IPS-15b (cell line): ENCODE measurements around the gene SFXN5.

Experiments used
- H3K27me3 ChIP-seq: one replicate; pipeline ENCODE4 v1.6.1; 2013; ENCODE audit warnings: low read length; ENCODE audit not compliant: control insufficient read depth, insufficient read depth
- H3K36me3 ChIP-seq: one replicate; pipeline ENCODE4 v1.6.1; 2013; ENCODE audit warnings: low read length; ENCODE audit not compliant: control insufficient read depth, insufficient read depth
- H3K4me1 ChIP-seq: one replicate; pipeline ENCODE4 v1.6.1; 2013; ENCODE audit warnings: mild to moderate bottlenecking, low read length; ENCODE audit not compliant: control insufficient read depth, insufficient read depth
- H3K4me3 ChIP-seq: one replicate; pipeline ENCODE4 v1.5.1; 2013; ENCODE audit warnings: low read depth, low read length
- H3K9ac ChIP-seq: one replicate; pipeline ENCODE4 v1.6.1; 2013; ENCODE audit warnings: low read depth, mild to moderate bottlenecking, low read length
- H3K9me3 ChIP-seq: one replicate; pipeline ENCODE4 v1.6.1; 2013; ENCODE audit warnings: mild to moderate bottlenecking, low read length; ENCODE audit not compliant: control insufficient read depth, insufficient read depth

Gene SFXN5

DNA sequence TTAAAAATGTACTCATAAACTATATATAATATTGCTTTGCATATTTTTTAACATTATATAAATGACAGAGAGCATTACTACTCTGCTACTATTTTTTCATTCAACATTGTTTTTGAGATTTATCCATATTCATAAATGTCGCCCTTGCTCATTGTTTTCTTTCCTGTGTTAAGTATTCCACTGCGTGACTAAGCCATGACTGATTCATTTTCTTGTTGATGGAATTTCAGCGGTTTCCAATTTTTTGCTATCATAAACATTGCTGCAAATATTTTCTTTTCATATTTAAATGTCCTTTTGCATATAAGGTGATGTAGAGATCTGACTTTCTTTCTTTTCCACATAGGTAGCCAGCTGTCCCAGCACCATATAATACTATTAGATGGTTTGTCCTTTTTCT lies 57.6 kb downstream of the SFXN5 start:
- Histone ChIP-seq H3K9ac (no peak overlapping the region), H3K4me3 (no peak overlapping the region), H3K9me3 (no peaks in the 10 kb centered on the region), H3K36me3 (no peaks in the 10 kb centered on the region), H3K27me3 (no peaks in the 10 kb centered on the region), H3K4me1 (no peaks in the 10 kb centered on the region)

DNA sequence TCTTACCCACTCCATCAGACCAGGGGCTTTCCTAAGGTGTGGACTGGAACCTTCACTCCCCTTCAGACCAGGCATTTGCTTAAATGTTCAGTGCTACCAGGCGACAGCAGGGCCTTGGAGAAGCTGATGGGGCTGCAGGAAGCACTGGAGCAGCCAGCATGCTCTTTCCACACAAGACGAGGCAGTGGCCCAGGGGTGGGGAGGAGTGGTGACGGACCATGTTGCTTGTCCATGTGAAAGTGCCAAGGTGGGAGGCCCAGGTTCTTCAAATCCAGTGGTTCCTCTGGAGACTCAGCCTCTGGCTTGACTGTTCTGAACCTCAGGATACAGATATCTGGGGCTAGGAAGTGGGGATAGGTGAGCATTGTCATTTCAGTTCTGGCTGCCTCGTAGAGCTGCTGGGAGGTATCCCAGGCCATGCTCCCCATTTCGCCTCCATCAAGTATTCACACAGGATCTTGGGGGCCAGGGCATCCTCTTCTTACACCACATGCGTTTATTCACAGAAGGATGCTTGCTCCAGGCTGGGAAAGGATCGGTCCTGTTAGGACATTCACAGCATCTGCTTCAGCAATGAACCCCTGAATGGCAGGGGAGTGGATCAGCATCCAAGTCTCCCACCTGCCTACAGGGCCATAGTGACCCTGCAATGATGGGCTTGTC lies 62.2 kb downstream of the SFXN5 start:
- H3K27me3 ChIP-seq, result no peaks in the 10 kb centered on the region
- no peaks in the 10 kb centered on the region for H3K4me1 ChIP-seq
- no peaks in the 10 kb centered on the region for H3K36me3 ChIP-seq
- H3K9ac ChIP-seq, result no peak overlapping the region
- H3K4me3 ChIP-seq, result no peak overlapping the region
- H3K9me3 ChIP-seq, result no peaks in the 10 kb centered on the region

DNA sequence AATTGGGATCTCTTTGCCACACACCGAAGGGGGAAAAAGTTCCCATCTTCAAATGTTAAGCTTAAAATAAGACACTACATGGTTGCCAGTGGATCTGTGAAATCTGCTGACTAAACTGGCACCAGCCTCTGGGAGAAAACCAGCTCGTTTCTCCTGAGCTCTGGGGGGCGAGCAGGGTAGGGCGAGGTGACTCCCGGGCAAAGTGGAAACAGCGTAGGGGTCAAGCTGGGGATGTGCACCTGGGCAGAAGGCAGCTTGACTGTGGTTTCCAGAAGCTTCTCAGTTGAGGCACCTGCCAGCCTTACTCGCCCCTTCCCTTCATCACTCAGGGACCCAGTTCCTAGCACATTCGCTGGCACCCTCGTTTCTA lies 62.8 kb downstream of the SFXN5 start:
- Histone ChIP-seq H3K4me1 (no peaks in the 10 kb centered on the region), H3K9ac (no peak overlapping the region), H3K27me3 (no peaks in the 10 kb centered on the region), H3K4me3 (no peak overlapping the region), H3K36me3 (no peaks in the 10 kb centered on the region), H3K9me3 (no peaks in the 10 kb centered on the region)

DNA sequence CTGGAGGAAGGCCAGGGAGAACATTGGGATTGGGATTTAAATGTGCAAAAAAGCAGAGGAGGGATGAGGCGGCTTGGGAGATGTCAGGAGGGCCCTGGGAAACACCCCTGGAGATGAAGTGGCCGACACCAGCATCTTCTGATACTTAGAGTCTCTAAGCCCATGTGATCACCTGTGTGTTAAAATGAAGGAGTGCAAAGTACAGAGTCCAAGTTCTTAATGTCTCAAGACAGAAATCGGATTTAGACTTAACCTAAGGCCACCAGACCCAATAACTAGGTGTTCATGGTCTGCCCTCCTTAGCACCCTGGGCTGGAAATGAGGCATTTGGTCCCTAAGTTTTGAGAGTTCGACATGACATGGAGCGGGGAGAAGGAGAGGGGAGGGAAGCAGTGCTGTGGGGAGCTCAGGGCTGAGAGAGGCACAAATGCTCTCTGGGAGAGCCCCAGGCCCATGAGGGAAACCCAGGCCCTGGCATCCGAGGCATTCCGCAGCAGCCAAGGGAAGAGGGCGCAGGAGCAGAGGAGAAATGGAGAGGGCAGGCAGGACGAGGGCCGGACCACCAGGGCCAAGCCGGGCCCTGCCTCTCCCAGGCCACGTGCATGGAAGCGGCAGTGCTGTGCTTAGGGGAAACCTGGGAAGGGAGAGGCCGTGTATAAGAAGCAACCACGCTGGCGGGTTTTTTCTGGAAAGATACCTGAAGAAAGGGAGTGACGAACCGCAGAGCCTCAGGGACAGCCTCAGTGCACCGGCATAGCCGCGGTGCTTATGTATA lies 63.3 kb downstream of the SFXN5 start:
- Histone ChIP-seq H3K4me1 (no peaks in the 10 kb centered on the region), H3K4me3 (no peak overlapping the region), H3K36me3 (no peaks in the 10 kb centered on the region), H3K27me3 (no peaks in the 10 kb centered on the region), H3K9ac (no peak overlapping the region), H3K9me3 (no peaks in the 10 kb centered on the region)

DNA sequence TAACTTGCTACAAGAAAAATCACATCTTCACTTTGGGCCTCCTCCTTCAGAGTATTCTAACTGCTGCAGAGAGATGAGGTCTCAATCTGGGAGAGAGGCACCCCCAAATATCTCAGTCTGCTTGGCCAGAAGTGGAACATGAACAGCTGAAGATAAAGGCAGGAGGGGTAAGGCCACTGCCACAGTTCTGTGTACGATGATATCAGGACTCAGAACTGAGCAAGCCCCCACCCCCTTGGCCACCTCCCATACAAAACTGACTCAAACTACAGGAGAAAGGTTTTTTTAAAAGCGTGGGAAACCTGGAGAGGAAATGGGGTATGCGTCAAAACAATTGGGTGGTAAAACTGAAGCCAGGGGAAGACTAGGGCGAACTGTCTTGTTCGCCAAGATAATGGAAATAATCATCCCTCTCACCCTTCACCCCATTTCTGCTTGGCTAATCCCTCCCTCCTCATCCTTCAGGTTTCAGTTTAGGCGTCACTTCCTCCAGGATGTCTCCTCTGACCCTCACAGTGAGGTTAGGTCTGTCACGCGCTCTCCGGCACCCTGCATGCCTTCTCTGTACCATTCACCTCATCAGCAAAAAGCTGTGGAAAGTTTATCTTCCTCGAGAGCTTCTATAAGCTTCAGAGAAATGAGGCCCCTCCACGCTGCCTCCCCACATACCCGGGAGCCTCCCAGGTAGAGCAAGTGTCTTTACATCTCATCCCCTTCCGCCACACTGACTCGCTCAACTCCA lies 64.4 kb downstream of the SFXN5 start:
- Histone ChIP-seq H3K36me3 (no peaks in the 10 kb centered on the region), H3K9me3 (no peaks in the 10 kb centered on the region), H3K27me3 (no peaks in the 10 kb centered on the region)

DNA sequence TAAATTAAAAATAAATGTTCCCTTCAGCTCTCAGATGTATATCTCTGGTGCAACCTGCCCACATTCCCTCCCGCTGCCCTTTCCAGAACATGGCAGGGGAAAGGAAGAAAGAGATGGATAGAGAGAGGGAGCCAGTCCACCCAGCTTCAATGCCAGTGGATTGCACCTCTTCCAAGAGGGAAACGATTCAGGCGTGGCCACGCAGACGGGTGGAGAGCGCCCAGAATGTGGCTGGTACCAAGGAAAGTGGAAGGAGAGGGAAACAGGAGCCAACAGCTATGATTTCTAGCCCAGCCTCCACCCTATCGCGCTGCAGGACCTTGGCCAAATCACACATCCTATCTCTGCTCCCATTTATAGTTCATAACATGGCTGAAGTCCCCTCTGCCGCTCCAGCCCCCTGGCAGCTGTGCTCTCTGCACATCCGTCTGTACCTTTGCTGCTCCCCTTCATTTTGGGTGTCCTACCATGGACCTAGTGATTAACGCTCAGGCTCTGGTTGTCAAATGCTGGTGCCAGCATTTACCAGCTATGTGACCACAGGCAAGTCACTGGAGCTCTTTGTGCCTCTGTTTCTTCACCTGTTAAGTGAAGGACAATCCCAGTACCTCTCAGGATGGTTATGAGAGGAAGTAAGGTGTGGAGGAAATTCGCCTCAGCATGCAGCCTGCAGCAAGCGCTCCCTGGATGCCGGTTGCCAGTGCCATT lies 66.5 kb downstream of the SFXN5 start:
- H3K36me3 ChIP-seq, result no peaks in the 10 kb centered on the region
- H3K4me1 ChIP-seq, result peaks cover 2% of the 10 kb centered on the region
- H3K27me3 ChIP-seq, result no peaks in the 10 kb centered on the region
- H3K9ac ChIP-seq, result no peak overlapping the region
- no peak overlapping the region for H3K4me3 ChIP-seq
- H3K9me3 ChIP-seq, result no peaks in the 10 kb centered on the region

More for the DNA sequence above, 64.4 kb downstream of the SFXN5 start:
- Histone ChIP-seq H3K4me3 (no peak overlapping the region), H3K4me1 (no peaks in the 10 kb centered on the region), H3K9ac (no peak overlapping the region)

DNA sequence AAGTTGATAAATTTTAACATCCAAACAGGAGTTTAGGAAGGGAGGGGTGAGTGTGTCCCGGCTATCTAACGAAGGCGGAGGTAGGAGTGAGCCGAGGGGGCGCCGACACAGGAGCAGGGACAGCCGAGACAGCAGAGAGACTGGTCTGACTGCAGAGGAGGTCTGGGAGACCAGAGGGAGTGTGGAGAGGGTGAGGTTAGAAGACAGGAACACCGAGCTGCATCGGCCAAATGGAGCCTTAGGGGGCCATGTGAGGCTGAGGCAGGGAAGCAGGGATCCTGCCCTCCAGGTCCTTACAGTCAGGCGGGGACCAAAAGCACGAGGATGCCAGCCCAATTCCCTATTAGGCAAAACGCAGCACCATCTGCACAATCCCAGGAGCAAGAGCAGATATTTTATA lies 67.0 kb downstream of the SFXN5 start:
- Histone ChIP-seq H3K9me3 (no peaks in the 10 kb centered on the region), H3K27me3 (no peaks in the 10 kb centered on the region), H3K4me3 (no peak overlapping the region), H3K4me1 (peaks cover 2% of the 10 kb centered on the region), H3K36me3 (no peaks in the 10 kb centered on the region), H3K9ac (no peak overlapping the region)

DNA sequence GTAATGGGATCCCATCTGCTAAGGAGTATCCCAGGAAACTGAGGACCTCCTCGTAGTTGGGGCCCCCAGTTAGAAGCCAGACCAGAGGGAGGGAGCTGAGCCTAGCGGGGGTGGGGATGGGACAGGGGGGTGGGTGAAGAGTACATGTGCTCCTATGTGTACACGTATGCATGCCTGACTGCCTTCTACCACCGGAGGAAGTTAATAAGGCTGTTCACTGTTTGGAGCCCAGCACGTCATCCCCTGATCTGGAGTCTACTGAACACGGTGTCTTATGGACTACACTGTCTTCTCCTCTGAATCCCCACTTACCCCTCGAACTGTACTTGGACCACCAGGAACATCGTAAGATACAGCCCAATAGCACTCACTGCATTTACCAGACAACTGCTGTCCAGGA lies 68.5 kb downstream of the SFXN5 start:
- peaks cover 2% of the 10 kb centered on the region for H3K4me1 ChIP-seq
- no peak overlapping the region for H3K4me3 ChIP-seq
- no peaks in the 10 kb centered on the region for H3K9me3 ChIP-seq
- H3K27me3 ChIP-seq, result no peaks in the 10 kb centered on the region
- H3K9ac ChIP-seq, result no peak overlapping the region
- peaks cover 5% of the 10 kb centered on the region for H3K36me3 ChIP-seq

DNA sequence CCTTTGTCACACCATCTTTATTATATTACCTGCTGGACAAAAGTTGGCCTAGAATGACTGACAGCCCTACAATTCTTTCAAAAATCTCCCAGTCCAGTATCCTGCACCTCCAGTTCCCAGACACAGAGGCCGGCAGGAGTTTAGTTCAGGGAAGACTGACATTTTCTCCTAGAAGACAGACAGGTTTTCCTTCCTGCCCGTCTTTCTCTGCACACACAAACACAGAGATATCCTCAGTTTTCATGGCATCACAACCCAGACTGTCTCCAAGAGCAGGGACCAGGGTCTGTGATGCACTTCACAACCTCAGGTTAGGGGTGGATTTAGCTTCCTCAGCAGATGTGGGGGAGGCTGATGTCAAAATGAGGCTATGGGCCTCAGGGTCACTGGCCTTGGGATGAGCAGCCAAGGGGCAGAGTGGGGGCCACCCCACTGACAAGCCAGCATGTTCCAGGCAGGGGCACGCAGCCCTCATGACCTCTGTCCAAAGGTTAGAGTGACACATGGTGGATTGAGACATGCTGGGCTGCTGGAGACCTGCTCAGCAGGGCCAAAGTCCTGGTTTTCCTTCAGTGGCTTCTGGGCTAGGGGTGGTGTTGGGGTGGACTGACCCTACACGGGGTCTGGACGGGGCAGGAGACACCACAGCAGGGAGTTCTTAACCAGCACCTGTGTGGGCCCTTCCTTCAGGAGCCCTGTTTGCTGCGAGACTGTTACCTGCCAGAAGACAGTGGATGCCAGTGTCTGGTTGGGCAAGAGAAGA lies 70.5 kb downstream of the SFXN5 start:
- H3K9me3 ChIP-seq, result no peaks in the 10 kb centered on the region
- H3K4me3 ChIP-seq, result no peak overlapping the region
- H3K9ac ChIP-seq, result no peak overlapping the region

DNA sequence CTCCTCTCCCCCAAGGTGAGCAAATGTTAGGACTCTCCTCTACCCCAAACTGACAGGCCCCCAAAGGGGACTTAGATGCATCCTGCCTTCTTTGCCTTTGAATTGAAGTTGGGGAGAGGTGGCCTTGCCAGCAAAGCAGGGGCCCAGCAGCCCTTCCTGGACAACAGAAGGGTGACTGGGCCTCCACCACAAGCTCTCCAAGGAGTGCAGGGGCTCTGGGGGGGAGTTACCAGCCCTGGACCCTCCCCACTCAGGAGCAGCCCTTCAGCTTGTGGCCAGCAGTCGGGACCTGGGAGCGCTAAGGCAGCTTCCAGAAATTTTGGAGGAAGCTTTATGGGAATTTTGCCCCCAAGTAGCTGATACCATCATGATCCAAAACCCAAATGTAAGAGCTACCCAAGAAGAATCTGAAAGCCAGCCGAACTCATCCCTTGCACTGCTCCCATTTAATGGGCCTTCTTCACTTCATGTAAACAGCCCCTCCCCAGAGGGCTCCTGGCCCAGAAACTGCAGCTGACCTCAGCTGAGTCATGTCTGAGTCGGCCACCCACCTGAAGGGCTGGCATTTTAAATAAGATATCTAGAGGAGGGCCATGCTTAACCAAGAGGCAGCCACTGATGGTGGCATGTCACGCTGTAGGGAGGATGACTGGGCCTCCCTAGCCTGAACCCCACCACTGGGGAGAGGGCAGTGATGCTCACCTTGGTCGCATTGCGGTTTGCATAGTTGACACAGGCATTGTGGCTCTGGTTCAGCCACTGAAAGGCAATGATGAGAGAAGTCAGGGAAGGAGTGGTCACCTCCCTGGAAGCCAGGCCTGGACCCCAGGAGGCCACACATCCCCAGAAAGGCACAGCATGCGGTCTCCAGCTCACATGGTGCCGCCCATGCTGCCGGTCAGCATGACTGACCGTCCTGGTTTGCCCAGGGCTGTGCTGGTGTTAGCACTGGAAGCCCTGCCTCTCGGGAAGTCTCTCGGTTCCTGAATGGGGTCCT lies 71.5 kb downstream of the SFXN5 start:
- H3K9ac ChIP-seq, result peak overlapping the region; percentile 47
- no peaks in the 10 kb centered on the region for H3K27me3 ChIP-seq
- H3K9me3 ChIP-seq, result no peaks in the 10 kb centered on the region
- peaks cover 2% of the 10 kb centered on the region for H3K4me1 ChIP-seq
- peaks cover 5% of the 10 kb centered on the region for H3K36me3 ChIP-seq
- no peak overlapping the region for H3K4me3 ChIP-seq

More for the DNA sequence above, 70.5 kb downstream of the SFXN5 start:
- H3K27me3 ChIP-seq, result no peaks in the 10 kb centered on the region
- peaks cover 5% of the 10 kb centered on the region for H3K36me3 ChIP-seq
- peaks cover 2% of the 10 kb centered on the region for H3K4me1 ChIP-seq
